Measurements from ENCODE around the gene SLC6A6.
A peak's percentile ranks its signal among the peaks of the same experiment; 100 is the strongest.

The SLC6A6 gene

GRCh38 chr3:14397046-14397445, 5.4 kb upstream of the SLC6A6 start:
- Histone ChIP-seq H3K4me1 (ENCODE audit: control insufficient read depth in 5 of 5, insufficient read depth in 5 of 5, low read length in 5 of 5) (peaks cover 0 to 22% (median 17%) of the 10 kb centered on the region in 5 donors), H3K9ac (ENCODE audit: low read length in 5 of 5) (no peak overlapping the region), H3K27ac (ENCODE audit: low read depth, low read length) (no peak overlapping the region), H3K36me3 (ENCODE audit: control insufficient read depth in 5 of 5, insufficient read depth in 5 of 5, low read length in 5 of 5) (no peaks in the 10 kb centered on the region), H3K9me3 (ENCODE audit: control insufficient read depth in 5 of 5, low read length in 5 of 5) (no peaks in the 10 kb centered on the region), H3K27me3 (ENCODE audit: control insufficient read depth in 5 of 5, insufficient read depth in 4 of 5, low read length in 5 of 5) (peaks cover 0 to 12% (median 3%) of the 10 kb centered on the region in 5 donors), H3K4me3 (ENCODE audit: low read depth in 1 of 5, low read length in 5 of 5) (no peak overlapping the region)

- H3K27me3 ChIP-seq (ENCODE audit: control insufficient read depth in 5 of 5, insufficient read depth in 4 of 5, low read length in 5 of 5): peaks cover 0 to 12% (median 0%) of the 10 kb centered on the region in 5 donors
- H3K9ac ChIP-seq (ENCODE audit: low read length in 5 of 5): no peak overlapping the region
- H3K27ac ChIP-seq (ENCODE audit: low read depth, low read length): no peak overlapping the region
- H3K9me3 ChIP-seq (ENCODE audit: control insufficient read depth in 5 of 5, low read length in 5 of 5): no peaks in the 10 kb centered on the region
- peaks cover 0 to 27% (median 20%) of the 10 kb centered on the region in 5 donors for H3K4me1 ChIP-seq (ENCODE audit: control insufficient read depth in 5 of 5, insufficient read depth in 5 of 5, low read length in 5 of 5)
- H3K36me3 ChIP-seq (ENCODE audit: control insufficient read depth in 5 of 5, insufficient read depth in 5 of 5, low read length in 5 of 5): no peaks in the 10 kb centered on the region
- no peak overlapping the region for H3K4me3 ChIP-seq (ENCODE audit: low read depth in 1 of 5, low read length in 5 of 5)
These were observed 4.9 kb upstream of the SLC6A6 start for GRCh38 chr3:14397531-14397930.

GRCh38 chr3:14397940-14398796, 4.2 kb upstream of the SLC6A6 start:
- Histone ChIP-seq H3K9ac (ENCODE audit: low read length in 5 of 5) (no peak overlapping the region), H3K9me3 (ENCODE audit: control insufficient read depth in 5 of 5, low read length in 5 of 5) (no peaks in the 10 kb centered on the region), H3K27ac (ENCODE audit: low read depth, low read length) (no peak overlapping the region), H3K27me3 (ENCODE audit: control insufficient read depth in 5 of 5, insufficient read depth in 4 of 5, low read length in 5 of 5) (peaks cover 0 to 14% (median 3%) of the 10 kb centered on the region in 5 donors), H3K4me3 (ENCODE audit: low read depth in 1 of 5, low read length in 5 of 5) (no peak overlapping the region), H3K4me1 (ENCODE audit: control insufficient read depth in 5 of 5, insufficient read depth in 5 of 5, low read length in 5 of 5) (peaks cover 2 to 33% (median 26%) of the 10 kb centered on the region in 5 donors), H3K36me3 (ENCODE audit: control insufficient read depth in 5 of 5, insufficient read depth in 5 of 5, low read length in 5 of 5) (no peaks in the 10 kb centered on the region)

- H3K9ac ChIP-seq (ENCODE audit: low read length in 5 of 5): no peak overlapping the region
- H3K9me3 ChIP-seq (ENCODE audit: control insufficient read depth in 5 of 5, low read length in 5 of 5): no peaks in the 10 kb centered on the region
- H3K4me3 ChIP-seq (ENCODE audit: low read depth in 1 of 5, low read length in 5 of 5): no peak overlapping the region
- no peaks in the 10 kb centered on the region for H3K36me3 ChIP-seq (ENCODE audit: control insufficient read depth in 5 of 5, insufficient read depth in 5 of 5, low read length in 5 of 5)
- peaks cover 0 to 15% (median 8%) of the 10 kb centered on the region in 5 donors for H3K27me3 ChIP-seq (ENCODE audit: control insufficient read depth in 5 of 5, insufficient read depth in 4 of 5, low read length in 5 of 5)
- peaks cover 6 to 39% (median 32%) of the 10 kb centered on the region in 5 donors for H3K4me1 ChIP-seq (ENCODE audit: control insufficient read depth in 5 of 5, insufficient read depth in 5 of 5, low read length in 5 of 5)
- H3K27ac ChIP-seq (ENCODE audit: low read depth, low read length): no peak overlapping the region
These were observed 3.7 kb upstream of the SLC6A6 start for GRCh38 chr3:14398797-14399106.

- peaks cover 0 to 27% (median 9%) of the 10 kb centered on the region in 5 donors for H3K27me3 ChIP-seq (ENCODE audit: control insufficient read depth in 5 of 5, insufficient read depth in 4 of 5, low read length in 5 of 5)
- H3K4me3 ChIP-seq (ENCODE audit: low read depth in 1 of 5, low read length in 5 of 5): peak overlapping the region in 4 of 5 donors; percentile 39 to 86 (median 62)
- no peaks in the 10 kb centered on the region for H3K36me3 ChIP-seq (ENCODE audit: control insufficient read depth in 5 of 5, insufficient read depth in 5 of 5, low read length in 5 of 5)
- no peak overlapping the region for H3K27ac ChIP-seq (ENCODE audit: low read depth, low read length)
- peaks cover 8 to 65% (median 53%) of the 10 kb centered on the region in 5 donors for H3K4me1 ChIP-seq (ENCODE audit: control insufficient read depth in 5 of 5, insufficient read depth in 5 of 5, low read length in 5 of 5)
- H3K9ac ChIP-seq (ENCODE audit: low read length in 5 of 5): peak overlapping the region in 1 of 5 donors; percentile 18
- H3K9me3 ChIP-seq (ENCODE audit: control insufficient read depth in 5 of 5, low read length in 5 of 5): no peaks in the 10 kb centered on the region
These were observed 608 bp upstream of the SLC6A6 start for GRCh38 chr3:14401692-14402303.

GRCh38 chr3:14403619-14404155, 1.3 kb downstream of the SLC6A6 start:
- peak overlapping the region; percentile 57 for H3K27ac ChIP-seq (ENCODE audit: low read depth, low read length)
- no peaks in the 10 kb centered on the region for H3K36me3 ChIP-seq (ENCODE audit: control insufficient read depth in 5 of 5, insufficient read depth in 5 of 5, low read length in 5 of 5)
- H3K4me3 ChIP-seq (ENCODE audit: low read depth in 1 of 5, low read length in 5 of 5): peak overlapping the region; percentile 76 to 92 (median 85)
- H3K27me3 ChIP-seq (ENCODE audit: control insufficient read depth in 5 of 5, insufficient read depth in 4 of 5, low read length in 5 of 5): peaks cover 0 to 28% (median 6%) of the 10 kb centered on the region in 5 donors
- peaks cover 8 to 50% (median 41%) of the 10 kb centered on the region in 5 donors for H3K4me1 ChIP-seq (ENCODE audit: control insufficient read depth in 5 of 5, insufficient read depth in 5 of 5, low read length in 5 of 5)
- no peaks in the 10 kb centered on the region for H3K9me3 ChIP-seq (ENCODE audit: control insufficient read depth in 5 of 5, low read length in 5 of 5)
- H3K9ac ChIP-seq (ENCODE audit: low read length in 5 of 5): peak overlapping the region in 4 of 5 donors; percentile 53 to 68 (median 61)

GRCh38 chr3:14404186-14404585, 1.8 kb downstream of the SLC6A6 start:
- H3K36me3 ChIP-seq (ENCODE audit: control insufficient read depth in 5 of 5, insufficient read depth in 5 of 5, low read length in 5 of 5): no peaks in the 10 kb centered on the region
- H3K27ac ChIP-seq (ENCODE audit: low read depth, low read length): no peak overlapping the region
- H3K4me1 ChIP-seq (ENCODE audit: control insufficient read depth in 5 of 5, insufficient read depth in 5 of 5, low read length in 5 of 5): peaks cover 8 to 51% (median 41%) of the 10 kb centered on the region in 5 donors
- peak overlapping the region in 4 of 5 donors; percentile 53 to 68 (median 61) for H3K9ac ChIP-seq (ENCODE audit: low read length in 5 of 5)
- H3K27me3 ChIP-seq (ENCODE audit: control insufficient read depth in 5 of 5, insufficient read depth in 4 of 5, low read length in 5 of 5): peaks cover 0 to 28% (median 6%) of the 10 kb centered on the region in 5 donors
- H3K4me3 ChIP-seq (ENCODE audit: low read depth in 1 of 5, low read length in 5 of 5): peak overlapping the region; percentile 59 to 86 (median 81)
- no peaks in the 10 kb centered on the region for H3K9me3 ChIP-seq (ENCODE audit: control insufficient read depth in 5 of 5, low read length in 5 of 5)

- H3K4me1 ChIP-seq (ENCODE audit: control insufficient read depth in 5 of 5, insufficient read depth in 5 of 5, low read length in 5 of 5): peaks cover 8 to 56% (median 42%) of the 10 kb centered on the region in 5 donors
- no peaks in the 10 kb centered on the region for H3K36me3 ChIP-seq (ENCODE audit: control insufficient read depth in 5 of 5, insufficient read depth in 5 of 5, low read length in 5 of 5)
- peaks cover 0 to 31% (median 6%) of the 10 kb centered on the region in 5 donors for H3K27me3 ChIP-seq (ENCODE audit: control insufficient read depth in 5 of 5, insufficient read depth in 4 of 5, low read length in 5 of 5)
- H3K4me3 ChIP-seq (ENCODE audit: low read depth in 1 of 5, low read length in 5 of 5): peak overlapping the region; percentile 29 to 86 (median 76)
- peak overlapping the region in 2 of 5 donors; percentile 18 to 68 for H3K9ac ChIP-seq (ENCODE audit: low read length in 5 of 5)
- H3K9me3 ChIP-seq (ENCODE audit: control insufficient read depth in 5 of 5, low read length in 5 of 5): no peaks in the 10 kb centered on the region
- no peak overlapping the region for H3K27ac ChIP-seq (ENCODE audit: low read depth, low read length)
These were observed 2.4 kb downstream of the SLC6A6 start for GRCh38 chr3:14404631-14405359.

- Histone ChIP-seq H3K4me3 (ENCODE audit: low read depth in 1 of 5, low read length in 5 of 5) (peak overlapping the region in 4 of 5 donors; percentile 6 to 86 (median 16)), H3K36me3 (ENCODE audit: control insufficient read depth in 5 of 5, insufficient read depth in 5 of 5, low read length in 5 of 5) (no peaks in the 10 kb centered on the region), H3K27me3 (ENCODE audit: control insufficient read depth in 5 of 5, insufficient read depth in 4 of 5, low read length in 5 of 5) (peaks cover 0 to 31% (median 6%) of the 10 kb centered on the region in 5 donors), H3K9me3 (ENCODE audit: control insufficient read depth in 5 of 5, low read length in 5 of 5) (no peaks in the 10 kb centered on the region), H3K27ac (ENCODE audit: low read depth, low read length) (no peak overlapping the region), H3K9ac (ENCODE audit: low read length in 5 of 5) (peak overlapping the region in 2 of 5 donors; percentile 18 to 37), H3K4me1 (ENCODE audit: control insufficient read depth in 5 of 5, insufficient read depth in 5 of 5, low read length in 5 of 5) (peaks cover 8 to 61% (median 45%) of the 10 kb centered on the region in 5 donors)
These were observed 3.2 kb downstream of the SLC6A6 start for GRCh38 chr3:14405360-14406238.

Measured in subcutaneous abdominal adipose tissue (tissue), 5 donors.